HG03558 (cell line): ENCODE data around the gene SLCO3A1.

Experiments
- ATAC-seq: cut with Tn5 transposase; IDR thresholded peaks from one replicate; pipeline ENCODE4 v1.9.1; 2021; ENCODE audit warnings: moderate number of reproducible peaks; ENCODE audit not compliant: unreplicated experiment; ENCODE audit errors: extremely low read depth

SLCO3A1 gene

GRCh38 chr15:91857772-91858171, 4.3 kb downstream of the SLCO3A1 start:
- peak; percentile 40 for ATAC-seq

- ATAC-seq, result no peak
These were observed 7.0 kb downstream of the SLCO3A1 start for GRCh38 chr15:91860498-91860897.

GRCh38 chr15:91861223-91861622, 7.7 kb downstream of the SLCO3A1 start:
- ATAC-seq, result no peak

GRCh38 chr15:91862891-91863504, 9.5 kb downstream of the SLCO3A1 start:
- ATAC-seq, result no peak

GRCh38 chr15:91863621-91864255, 10.2 kb downstream of the SLCO3A1 start:
- ATAC-seq, result no peak

GRCh38 chr15:91864664-91865063, 11.2 kb downstream of the SLCO3A1 start:
- ATAC-seq, result no peak

- no peak for ATAC-seq
These were observed 12.0 kb downstream of the SLCO3A1 start for GRCh38 chr15:91865486-91865885.

GRCh38 chr15:91865950-91866349, 12.4 kb downstream of the SLCO3A1 start:
- no peak for ATAC-seq

- no peak for ATAC-seq
These were observed 12.9 kb downstream of the SLCO3A1 start for GRCh38 chr15:91866371-91866905.

GRCh38 chr15:91866971-91867372, 13.5 kb downstream of the SLCO3A1 start:
- ATAC-seq, result no peak

GRCh38 chr15:91867581-91868026, 14.1 kb downstream of the SLCO3A1 start:
- ATAC-seq, result no peak

- no peak for ATAC-seq
These were observed 17.5 kb downstream of the SLCO3A1 start for GRCh38 chr15:91870876-91871537.

- ATAC-seq, result no peak
These were observed 18.3 kb downstream of the SLCO3A1 start for GRCh38 chr15:91871837-91872236.

GRCh38 chr15:91872356-91873137, 19.0 kb downstream of the SLCO3A1 start:
- no peak for ATAC-seq

GRCh38 chr15:91873138-91873536, 19.6 kb downstream of the SLCO3A1 start:
- no peak for ATAC-seq

- ATAC-seq, result no peak
These were observed 20.7 kb downstream of the SLCO3A1 start for GRCh38 chr15:91874171-91874570.

- ATAC-seq, result no peak
These were observed 21.6 kb downstream of the SLCO3A1 start for GRCh38 chr15:91874992-91875660.

- ATAC-seq, result no peak
These were observed 22.7 kb downstream of the SLCO3A1 start for GRCh38 chr15:91876187-91876586.

GRCh38 chr15:91878319-91878870, 24.9 kb downstream of the SLCO3A1 start:
- no peak for ATAC-seq

- no peak for ATAC-seq
These were observed 25.6 kb downstream of the SLCO3A1 start for GRCh38 chr15:91879158-91879557.
